A673 (cell line): ENCODE results near the gene ZNRF4. TPM values are rescaled to one million over a fixed set of nuclear protein-coding genes. Genes with fewer than 3 reads are reported as not detected.

Source experiments
- BruUV-seq: library from RNA; stranded (reverse); fragments of 400-500 nt; replicated peaks from 2 replicates; lab custom pipeline; 2021; lab: Mats Ljungman, UMichigan
- CTCF ChIA-PET: fragments of 300-600 bp; sonication (Branson Sonifier 250); formaldehyde crosslinking; loops from one replicate; lab custom pipeline; 2022; ENCODE audit warnings: antibody characterized with exemption; lab: Charles Lee
- POLR2A ChIA-PET: fragments of 300-600 bp; sonication (Branson Sonifier 250); formaldehyde crosslinking; loops from one replicate; lab custom pipeline; 2022; ENCODE audit warnings: antibody characterized with exemption; ENCODE audit not compliant: low non-redundant PET; lab: Charles Lee
- DNase-seq: peaks from one replicate; pipeline ENCODE4 v3.0.0-alpha.2; 2015; ENCODE audit warnings: low spot score
- H3K27ac ChIP-seq: fragments of 200-600 bp; sonication (generic); 2 replicates; pipeline ENCODE4 v1.5.1; 2016; ENCODE audit warnings: mixed run types, low read depth, mild to moderate bottlenecking, mixed read lengths, antibody characterized with exemption, low read length; ENCODE audit not compliant: poor library complexity, severe bottlenecking
- H3K27me3 ChIP-seq: fragments of 200-600 bp; sonication (generic); replicated peaks from 2 replicates; pipeline ENCODE4 v1.6.1; 2017; ENCODE audit warnings: mixed run types, low read depth, mild to moderate bottlenecking, mixed read lengths, antibody characterized with exemption, low read length; ENCODE audit not compliant: insufficient read depth, poor library complexity
- H3K36me3 ChIP-seq: fragments of 200-600 bp; sonication (generic); 2 replicates; pipeline ENCODE4 v1.6.1; 2016; ENCODE audit warnings: mixed run types, mild to moderate bottlenecking, mixed read lengths, antibody characterized with exemption, low read length; ENCODE audit not compliant: insufficient read depth, poor library complexity, severe bottlenecking
- H3K4me1 ChIP-seq: fragments of 200-600 bp; sonication (generic); 2 replicates; pipeline ENCODE4 v1.6.1; 2017; ENCODE audit warnings: mixed run types, mild to moderate bottlenecking, mixed read lengths, antibody characterized with exemption, low read length; ENCODE audit not compliant: insufficient read depth, poor library complexity, severe bottlenecking
- H3K4me3 ChIP-seq: fragments of 200-600 bp; sonication (generic); 2 replicates; pipeline ENCODE4 v1.5.1; 2016; ENCODE audit warnings: low read depth, mixed run types, mild to moderate bottlenecking, mixed read lengths, low read length; ENCODE audit not compliant: poor library complexity, severe bottlenecking
- H3K9me3 ChIP-seq: fragments of 200-600 bp; sonication (generic); 2 replicates; pipeline ENCODE4 v1.6.1; 2016; ENCODE audit warnings: mixed run types, low read depth, mild to moderate bottlenecking, mixed read lengths, antibody characterized with exemption, low read length; ENCODE audit not compliant: poor library complexity, severe bottlenecking
- EZH2 ChIP-seq: fragments of 200-600 bp; sonication (generic); IDR thresholded peaks from 2 replicates; pipeline ENCODE4 v1.6.1; 2017; ENCODE audit warnings: borderline replicate concordance, low read depth, mild to moderate bottlenecking, mixed read lengths, antibody characterized with exemption, low read length; ENCODE audit not compliant: poor library complexity, severe bottlenecking
- intact Hi-C: fragments of 100-400 bp; cut with micrococcal nuclease; formaldehyde crosslinking; loops from one replicate; pipeline ENCODE4 v1.10.0; 2022; ENCODE audit not compliant: unreplicated experiment
- total RNA-seq: library from RNA; stranded (reverse); gene quantifications from 2 replicates; pipeline ENCODE4 v1.2.3, GENCODE V29; 2021
- TF ChIP-seq, protein P1 (sequence below): fragments of 300-800, 200-600 bp; sonication (generic); conservative IDR thresholded peaks from 2 replicates; pipeline ENCODE4 v1.5.1; 2017; ENCODE audit warnings: low read depth, mild to moderate bottlenecking, antibody characterized with exemption, low read length, moderate library complexity, mixed read lengths

ZNRF4 gene
- total RNA-seq, 1 experiment from 2014 or later: not detected

GRCh38 chr19:5448374-5448773 lies 6.8 kb upstream of the ZNRF4 start:
- intact Hi-C loops: no loop called here
- no peak overlapping the region for H3K4me3 ChIP-seq
- ChIA-PET CTCF (no interaction called here), POLR2A (no interaction called here)
- H3K27me3 ChIP-seq: no peaks in the 10 kb centered on the region
- H3K27ac ChIP-seq: no peak overlapping the region
- no peaks in the 10 kb centered on the region for H3K4me1 ChIP-seq
- no peak for DNase-seq
- BruUV-seq: no TSS peak
- TF ChIP-seq EZH2: no peak
- TF ChIP-seq, protein P1, sequence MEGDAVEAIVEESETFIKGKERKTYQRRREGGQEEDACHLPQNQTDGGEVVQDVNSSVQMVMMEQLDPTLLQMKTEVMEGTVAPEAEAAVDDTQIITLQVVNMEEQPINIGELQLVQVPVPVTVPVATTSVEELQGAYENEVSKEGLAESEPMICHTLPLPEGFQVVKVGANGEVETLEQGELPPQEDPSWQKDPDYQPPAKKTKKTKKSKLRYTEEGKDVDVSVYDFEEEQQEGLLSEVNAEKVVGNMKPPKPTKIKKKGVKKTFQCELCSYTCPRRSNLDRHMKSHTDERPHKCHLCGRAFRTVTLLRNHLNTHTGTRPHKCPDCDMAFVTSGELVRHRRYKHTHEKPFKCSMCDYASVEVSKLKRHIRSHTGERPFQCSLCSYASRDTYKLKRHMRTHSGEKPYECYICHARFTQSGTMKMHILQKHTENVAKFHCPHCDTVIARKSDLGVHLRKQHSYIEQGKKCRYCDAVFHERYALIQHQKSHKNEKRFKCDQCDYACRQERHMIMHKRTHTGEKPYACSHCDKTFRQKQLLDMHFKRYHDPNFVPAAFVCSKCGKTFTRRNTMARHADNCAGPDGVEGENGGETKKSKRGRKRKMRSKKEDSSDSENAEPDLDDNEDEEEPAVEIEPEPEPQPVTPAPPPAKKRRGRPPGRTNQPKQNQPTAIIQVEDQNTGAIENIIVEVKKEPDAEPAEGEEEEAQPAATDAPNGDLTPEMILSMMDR: no peak
- H3K36me3 ChIP-seq: no peaks in the 10 kb centered on the region
- H3K9me3 ChIP-seq: no peaks in the 10 kb centered on the region

DNA sequence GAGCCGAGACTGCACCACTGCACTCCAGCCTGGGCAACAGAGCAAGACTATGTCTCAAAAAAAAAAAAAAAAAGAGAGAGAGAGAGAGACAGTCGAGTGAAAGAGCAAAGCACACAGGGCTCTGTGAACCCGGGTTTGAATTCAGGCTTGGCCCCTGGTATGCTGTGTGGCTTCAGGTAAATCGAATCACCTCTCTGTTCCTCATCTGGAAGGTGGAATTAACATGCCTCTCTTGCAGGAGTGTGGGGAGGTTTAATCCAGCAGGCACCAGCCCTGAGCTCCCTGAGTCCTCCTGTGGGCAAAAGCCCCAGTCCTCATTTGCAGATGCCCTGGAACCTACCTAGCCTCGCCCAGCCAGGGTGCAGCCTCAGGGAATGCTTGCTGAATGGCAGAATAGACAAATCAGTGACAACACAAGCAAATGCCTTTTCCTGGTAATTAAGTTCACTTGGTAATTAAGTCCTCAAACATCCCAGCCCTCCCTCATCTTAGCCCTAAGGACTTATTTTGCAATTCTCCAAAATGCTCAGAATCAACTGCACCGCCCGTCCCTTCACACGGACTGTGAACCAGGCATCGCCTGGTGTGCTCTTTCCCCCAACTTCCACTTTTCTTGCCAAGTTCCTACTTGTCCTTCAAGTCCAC lies 4.6 kb upstream of the ZNRF4 start:
- CTCF ChIA-PET: no interaction called here

GRCh38 chr19:5451494-5451893 lies 3.7 kb upstream of the ZNRF4 start:
- BruUV-seq: no TSS peak
- H3K9me3 ChIP-seq: no peaks in the 10 kb centered on the region
- no peaks in the 10 kb centered on the region for H3K36me3 ChIP-seq
- no peak overlapping the region for H3K27ac ChIP-seq
- ChIA-PET CTCF (no interaction called here), POLR2A (no interaction called here)
- intact Hi-C loops: no loop called here
- H3K27me3 ChIP-seq: no peaks in the 10 kb centered on the region
- no peak overlapping the region for H3K4me3 ChIP-seq
- DNase-seq: no peak
- TF ChIP-seq, protein P1: no peak
- TF ChIP-seq EZH2: no peak
- no peaks in the 10 kb centered on the region for H3K4me1 ChIP-seq

More for the DNA sequence above, 4.6 kb upstream of the ZNRF4 start:
- Histone ChIP-seq H3K27ac (no peak overlapping the region), H3K36me3 (no peaks in the 10 kb centered on the region), H3K9me3 (no peaks in the 10 kb centered on the region), H3K27me3 (no peaks in the 10 kb centered on the region), H3K4me3 (no peak overlapping the region), H3K4me1 (no peaks in the 10 kb centered on the region)
- intact Hi-C loops: no loop called here
- POLR2A ChIA-PET: no interaction called here
- BruUV-seq: no TSS peak
- DNase-seq: no peak
- TF ChIP-seq, protein P1: no peak
- TF ChIP-seq EZH2: no peak
